Measurements from ENCODE around the gene DEFB112.

The DEFB112 gene

DNA sequence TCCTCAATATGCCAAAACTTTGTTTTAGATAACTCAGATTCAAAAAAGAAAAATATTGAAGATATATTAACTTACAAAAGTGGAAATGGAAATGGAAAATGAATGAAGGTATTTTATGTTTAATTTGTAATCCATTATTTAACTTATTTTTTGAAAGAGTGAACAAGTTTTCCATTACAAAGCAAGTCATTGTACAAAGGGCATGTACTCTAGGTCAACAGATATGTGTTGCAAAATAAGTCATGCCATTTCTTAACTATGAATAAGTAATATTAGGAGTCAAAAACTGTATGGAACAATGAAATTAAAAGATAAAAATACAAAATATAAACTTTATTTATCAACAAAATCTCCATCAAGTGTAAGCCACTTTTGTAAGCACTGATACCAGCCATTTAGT lies 54.5 kb downstream of the DEFB112 start:
- no peak for DNase-seq (ENCODE audit: low spot score)

Data from kidney tubule cell (primary cell).